ENCODE results near the gene APEH.
"Not testable (repeated sequence)": the region's sequence is repeated elsewhere in the genome, so short reads cannot be mapped to it uniquely, and the experiment has no call there.

DNA sequence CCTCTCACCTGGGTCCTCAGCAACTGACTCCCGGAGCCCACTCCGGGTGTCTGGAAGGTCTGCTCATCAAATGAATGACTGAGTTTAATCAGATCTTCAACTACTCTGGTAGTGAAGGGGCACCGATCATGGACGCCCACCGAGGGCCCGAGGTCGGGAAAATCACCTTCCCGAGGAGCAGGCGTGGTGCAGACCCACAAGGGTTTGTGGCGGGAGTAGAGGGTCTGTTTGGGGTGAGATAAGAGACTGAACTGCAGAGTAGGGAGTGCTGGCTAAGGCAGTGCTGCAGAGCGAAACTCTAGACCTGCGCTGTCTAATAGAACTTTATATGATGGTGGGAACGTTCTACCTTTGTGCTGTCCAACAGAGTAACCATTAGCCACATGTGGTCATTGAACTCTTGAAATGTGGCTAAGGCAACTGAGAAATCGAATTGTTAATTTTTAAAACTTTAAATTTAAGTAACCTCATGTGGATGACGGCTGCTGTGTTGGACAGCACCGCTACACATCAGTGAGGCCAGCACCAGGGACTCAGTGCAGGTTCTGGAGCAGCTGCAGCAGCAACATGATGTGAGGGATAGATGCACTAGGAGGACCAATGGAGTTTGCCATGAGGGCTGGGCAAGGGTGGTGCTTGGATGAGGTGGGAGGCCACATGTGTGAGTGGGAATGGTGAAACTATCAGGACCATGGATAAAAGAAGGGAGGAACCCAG is 15.9 kb downstream of the APEH start:
- TF ChIP-seq, protein P1, sequence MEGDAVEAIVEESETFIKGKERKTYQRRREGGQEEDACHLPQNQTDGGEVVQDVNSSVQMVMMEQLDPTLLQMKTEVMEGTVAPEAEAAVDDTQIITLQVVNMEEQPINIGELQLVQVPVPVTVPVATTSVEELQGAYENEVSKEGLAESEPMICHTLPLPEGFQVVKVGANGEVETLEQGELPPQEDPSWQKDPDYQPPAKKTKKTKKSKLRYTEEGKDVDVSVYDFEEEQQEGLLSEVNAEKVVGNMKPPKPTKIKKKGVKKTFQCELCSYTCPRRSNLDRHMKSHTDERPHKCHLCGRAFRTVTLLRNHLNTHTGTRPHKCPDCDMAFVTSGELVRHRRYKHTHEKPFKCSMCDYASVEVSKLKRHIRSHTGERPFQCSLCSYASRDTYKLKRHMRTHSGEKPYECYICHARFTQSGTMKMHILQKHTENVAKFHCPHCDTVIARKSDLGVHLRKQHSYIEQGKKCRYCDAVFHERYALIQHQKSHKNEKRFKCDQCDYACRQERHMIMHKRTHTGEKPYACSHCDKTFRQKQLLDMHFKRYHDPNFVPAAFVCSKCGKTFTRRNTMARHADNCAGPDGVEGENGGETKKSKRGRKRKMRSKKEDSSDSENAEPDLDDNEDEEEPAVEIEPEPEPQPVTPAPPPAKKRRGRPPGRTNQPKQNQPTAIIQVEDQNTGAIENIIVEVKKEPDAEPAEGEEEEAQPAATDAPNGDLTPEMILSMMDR (conservative IDR thresholded peaks at IDR 0.05): not testable (repeated sequence)
- not testable (repeated sequence) for TF ChIP-seq ZFX (IDR thresholded peaks at IDR 0.05)

Measured in C4-2B (cell line).